B cell (primary cell): ENCODE data around the gene SHISA2. TPM values are rescaled to one million over a fixed set of nuclear protein-coding genes. Genes with fewer than 3 reads are reported as not detected.

Experiments used
- ATAC-seq: fragments of 200-7000 bp; cut with Tn5 transposase; one replicate; pipeline ENCODE4 v1.10.0; 2021; ENCODE audit warnings: low read depth, mild to moderate bottlenecking, moderate number of reproducible peaks, moderate library complexity
- CTCF ChIA-PET: fragments of 350-600 bp; sonication (Branson Sonifier 250); formaldehyde crosslinking; loops from one replicate; lab custom pipeline; 2021; ENCODE audit warnings: antibody characterized with exemption, inconsistent platforms; lab: Charles Lee
- POLR2A ChIA-PET: fragments of 350-600 bp; sonication (Branson Sonifier 250); formaldehyde crosslinking; loops from one replicate; lab custom pipeline; 2021; ENCODE audit warnings: antibody characterized with exemption; lab: Charles Lee
- DNase-seq: peaks from one replicate; pipeline ENCODE4 v3.0.0; 2013
- H2AFZ ChIP-seq: 2 replicates; pipeline ENCODE4 v1.6.1; 2012; ENCODE audit warnings: mild to moderate bottlenecking, low read depth, low read length; ENCODE audit not compliant: insufficient read depth, poor library complexity, severe bottlenecking
- H3K27ac ChIP-seq, 2 donors: 1 replicate in 1 of 2; 2 replicates in 1 of 2; pipeline ENCODE4 v1.5.1; 2012 to 2013; ENCODE audit warnings: low read length in 2 of 2, mild to moderate bottlenecking in 2 of 2, moderate library complexity in 1 of 2
- H3K27me3 ChIP-seq, 4 experiments: fragments of 200-600 bp in 1 of 4; sonication (generic) in 1 of 4; replicated peaks in 1 of 4; 1 replicate in 2 of 4; 2 replicates in 2 of 4; pipeline versions ENCODE4 v1.6.1 to v1.7.0; 2013 to 2016; ENCODE audit warnings: low read length in 3 of 4, mild to moderate bottlenecking in 2 of 4, mixed read lengths in 1 of 4, moderate library complexity in 1 of 4; ENCODE audit not compliant: insufficient read depth in 4 of 4, control insufficient read depth in 3 of 4; ENCODE audit errors: control extremely low read depth in 1 of 4
- H3K36me3 ChIP-seq, 2 experiments: replicated peaks in 1 of 2; 1 replicate in 1 of 2; 2 replicates in 1 of 2; pipeline versions ENCODE4 v1.6.1 to v1.7.1; 2013; ENCODE audit warnings: low read length in 1 of 2; ENCODE audit not compliant: insufficient read depth in 2 of 2, control insufficient read depth in 1 of 2; ENCODE audit errors: control extremely low read depth in 1 of 2, extremely low read depth in 1 of 2
- H3K4me1 ChIP-seq, 2 donors: fragments of 200-600 bp in 1 of 2; sonication (generic) in 1 of 2; 1 replicate in 1 of 2; 2 replicates in 1 of 2; pipeline versions ENCODE4 v1.5.1 to v1.6.1; 2013 to 2017; ENCODE audit warnings: low read length in 2 of 2; ENCODE audit not compliant: control insufficient read depth in 2 of 2, insufficient read depth in 2 of 2
- H3K4me2 ChIP-seq: replicated peaks from 2 replicates; pipeline ENCODE3; 2012; ENCODE audit warnings: mild to moderate bottlenecking, low read depth, low read length; ENCODE audit not compliant: poor library complexity, severe bottlenecking
- H3K4me3 ChIP-seq, 5 experiments: fragments of 200-600 bp in 1 of 5; sonication (generic) in 1 of 5; 1 replicate in 3 of 5; 2 replicates in 2 of 5; pipeline versions ENCODE4 v1.5.1 to v1.7.0; 2011 to 2016; ENCODE audit warnings: low read length in 4 of 5, mild to moderate bottlenecking in 4 of 5, low read depth in 2 of 5, control low read depth in 1 of 5, moderate library complexity in 1 of 5; ENCODE audit not compliant: insufficient read depth in 1 of 5; ENCODE audit errors: control extremely low read depth in 1 of 5, extremely low read depth in 1 of 5
- H3K79me2 ChIP-seq: fragments of 200-600 bp; sonication (generic); one replicate; pipeline ENCODE4 v1.6.0; 2016; ENCODE audit warnings: low read length; ENCODE audit not compliant: control insufficient read depth, insufficient read depth
- H3K9ac ChIP-seq: fragments of 200-600 bp; sonication (generic); 2 replicates; pipeline ENCODE4 v1.6.1; 2017; ENCODE audit warnings: mild to moderate bottlenecking, low read length, moderate library complexity
- H3K9me3 ChIP-seq, 3 donors: one replicate each; pipeline versions ENCODE4 v1.6.1 to v1.7.1; 2013; ENCODE audit warnings: low read length in 2 of 3; ENCODE audit not compliant: control insufficient read depth in 2 of 3, insufficient read depth in 1 of 3; ENCODE audit errors: control extremely low read depth in 1 of 3
- H4K20me1 ChIP-seq: 2 replicates; pipeline ENCODE4 v1.6.0; 2012; ENCODE audit warnings: mild to moderate bottlenecking, low read length; ENCODE audit not compliant: insufficient read depth, control insufficient read depth, poor library complexity, severe bottlenecking
- H3K27ac Mint-ChIP-seq: one replicate; pipeline ENCODE4 v1.8.0; 2021; ENCODE audit warnings: mixed read lengths
- H3K27me3 Mint-ChIP-seq: one replicate; pipeline ENCODE4 v1.8.0; 2021; ENCODE audit warnings: mixed read lengths
- H3K4me1 Mint-ChIP-seq: one replicate; pipeline ENCODE4 v1.8.0; 2021; ENCODE audit warnings: mixed read lengths
- H3K4me3 Mint-ChIP-seq: one replicate; pipeline ENCODE4 v1.8.0; 2021; ENCODE audit warnings: mixed read lengths
- H3K9me3 Mint-ChIP-seq: one replicate; pipeline ENCODE4 v1.8.0; 2022; ENCODE audit warnings: mixed read lengths; ENCODE audit not compliant: insufficient read depth
- CTCF ChIP-seq: fragments of 200-600 bp; IDR thresholded peaks from one replicate; pipeline ENCODE4 v1.8.0; 2022; ENCODE audit warnings: antibody characterized with exemption, mild to moderate bottlenecking
- EZH2 ChIP-seq: IDR thresholded peaks from 2 replicates; pipeline ENCODE4 v1.6.1; 2012; ENCODE audit warnings: borderline replicate concordance, low read depth, mild to moderate bottlenecking, moderate library complexity, low read length; ENCODE audit not compliant: insufficient read depth, poor library complexity, severe bottlenecking
- WGBS: methylation state at CpG from one replicate; pipeline ENCODE4 v1.1.5; 2013; ENCODE audit warnings: missing lambda C conversion rate; ENCODE audit not compliant: insufficient coverage; 5-methylcytosine and 5-hydroxymethylcytosine counted together
- intact Hi-C: fragments of 100-400 bp; cut with micrococcal nuclease; formaldehyde crosslinking; loops from one replicate; pipeline ENCODE4 v1.10.0; 2022
- polyA plus RNA-seq: library from polyadenylated mRNA; depleted of rRNA; stranded (reverse); fragments of >200 nt; gene quantifications from 2 replicates; pipeline ENCODE4 v1.2.3, GENCODE V29; 2012
- total RNA-seq, 2 donors: library from RNA; stranded (reverse); fragments of 120-200 nt in 1 of 2; gene quantifications; 1 replicate in 1 of 2; 2 replicates in 1 of 2; pipeline versions ENCODE4 v1.2.3 to v1.2.4, GENCODE V29; 2013 to 2022

The SHISA2 gene
- total and polyA plus RNA-seq, 2 donors (not counting 1 experiment from before 2014, with no cell fraction given) = 0.03 TPM; not detected in 1

GRCh38 chr13:26016189-26016588, 35.6 kb downstream of the SHISA2 start:
- no peaks in the 10 kb centered on the region for H3K9me3 Mint-ChIP-seq
- Histone ChIP-seq H3K9me3 (no peaks in the 10 kb centered on the region), H3K27me3 (peaks cover 0 to 4% (median 0%) of the 10 kb centered on the region in 4 experiments), H3K4me2 (no peak overlapping the region), H3K79me2 (no peaks in the 10 kb centered on the region), H3K36me3 (no peaks in the 10 kb centered on the region), H3K4me1 (peaks cover 0 to 5% of the 10 kb centered on the region in 2 donors), H3K4me3 (no peak overlapping the region), H2AFZ (no peak overlapping the region), H3K27ac (no peak overlapping the region), H4K20me1 (no peaks in the 10 kb centered on the region), H3K9ac (no peak overlapping the region)
- CTCF ChIA-PET = no interaction called here
- no peak overlapping the region for H3K27ac Mint-ChIP-seq
- POLR2A ChIA-PET = no interaction called here
- intact Hi-C loops = no loop called here
- H3K4me1 Mint-ChIP-seq = peaks cover 2% of the 10 kb centered on the region
- H3K4me3 Mint-ChIP-seq = no peak overlapping the region
- WGBS = 67% methylated on average over 2 of the region's 6 CpGs
- TF ChIP-seq EZH2 (no peak), CTCF (no peak)
- ATAC-seq (no peak), DNase-seq (no peak)
- peaks cover 24% of the 10 kb centered on the region for H3K27me3 Mint-ChIP-seq

GRCh38 chr13:26015271-26016125, 36.3 kb downstream of the SHISA2 start:
- Histone ChIP-seq H3K27ac (no peak overlapping the region), H3K4me3 (no peak overlapping the region), H2AFZ (no peak overlapping the region), H4K20me1 (no peaks in the 10 kb centered on the region), H3K36me3 (no peaks in the 10 kb centered on the region), H3K9ac (no peak overlapping the region), H3K4me1 (peaks cover 0 to 5% of the 10 kb centered on the region in 2 donors), H3K27me3 (peaks cover 0 to 4% (median 0%) of the 10 kb centered on the region in 4 experiments), H3K79me2 (no peaks in the 10 kb centered on the region), H3K9me3 (no peaks in the 10 kb centered on the region), H3K4me2 (no peak overlapping the region)
- 90% methylated on average over 5 of the region's 10 CpGs for WGBS
- no peak for DNase-seq
- intact Hi-C loops = no loop called here
- Mint-ChIP-seq H3K4me3 (no peak overlapping the region), H3K27me3 (peaks cover 18% of the 10 kb centered on the region), H3K27ac (no peak overlapping the region), H3K9me3 (no peaks in the 10 kb centered on the region), H3K4me1 (peaks cover 2% of the 10 kb centered on the region)
- POLR2A ChIA-PET = no interaction called here
- CTCF ChIA-PET = no interaction called here
- TF ChIP-seq CTCF = no peak
- no peak for TF ChIP-seq EZH2
- ATAC-seq = no peak
